GM19238 (cell line): ENCODE results near the gene PCDHA6.
"Not testable (repeated sequence)": the region's sequence is repeated elsewhere in the genome, so short reads cannot be mapped to it uniquely, and the experiment has no call there.

Experiments
- DNase-seq: peaks from one replicate; pipeline ENCODE4 v3.0.0; 2011; ENCODE audit warnings: low spot score; ENCODE audit not compliant: insufficient read length

PCDHA6 gene

GRCh38 chr5:140857177-140857986, 29.6 kb downstream of the PCDHA6 start:
- no peak for DNase-seq

DNA sequence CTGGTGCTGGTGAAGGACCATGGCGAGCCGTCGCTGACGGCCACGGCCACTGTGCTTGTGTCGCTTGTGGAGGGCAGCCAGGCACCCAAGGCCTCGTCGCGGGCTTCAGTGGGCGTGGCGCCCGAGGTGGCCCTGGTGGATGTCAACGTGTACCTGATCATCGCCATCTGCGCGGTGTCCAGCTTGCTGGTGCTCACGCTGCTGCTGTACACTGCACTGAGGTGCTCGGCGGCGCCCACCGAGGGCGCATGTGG, 30.2 kb downstream of the PCDHA6 start:
- no peak for DNase-seq

DNA sequence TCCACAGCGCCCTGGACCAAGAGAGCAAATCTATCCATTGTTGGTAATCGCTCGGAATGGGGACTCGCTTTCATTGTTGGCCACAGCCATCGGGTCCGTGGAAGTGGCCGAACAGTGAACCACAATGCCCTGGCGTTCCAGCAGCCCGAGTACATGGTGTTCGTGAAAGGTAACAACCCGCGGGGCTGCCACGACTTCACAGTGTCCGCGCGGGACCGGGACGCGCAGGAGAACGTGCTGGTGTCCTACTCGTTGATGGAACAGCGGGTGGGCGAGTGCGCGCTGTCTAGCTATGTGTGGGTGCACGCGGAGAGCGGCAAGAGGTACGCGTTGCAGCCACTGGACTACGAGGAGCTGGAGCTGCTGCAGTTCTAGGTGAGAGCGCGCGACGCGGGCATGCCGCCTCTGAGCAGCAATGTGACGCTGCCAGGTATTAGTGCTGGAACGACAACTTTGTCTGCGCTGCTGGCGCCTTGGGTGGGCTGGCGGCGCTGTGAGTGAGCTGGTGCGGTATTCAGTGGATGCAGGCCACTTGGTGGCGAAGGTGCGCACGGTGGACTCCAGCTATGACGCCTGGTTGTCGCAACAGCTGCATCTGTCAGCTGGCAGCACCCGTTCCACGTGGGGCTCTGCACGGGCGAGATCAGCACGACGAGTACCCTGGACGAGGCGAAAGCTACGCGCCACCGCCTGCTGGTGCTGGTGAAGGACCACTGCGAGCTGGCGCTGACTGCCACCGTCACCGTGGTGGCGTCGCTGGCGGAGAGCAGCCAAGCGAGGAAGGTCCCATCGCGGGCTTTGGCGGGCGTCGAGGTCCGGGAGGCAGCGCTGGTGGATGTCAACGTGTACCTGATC, 34.9 kb downstream of the PCDHA6 start:
- DNase-seq, result no peak

GRCh38 chr5:140868721-140869554, 41.2 kb downstream of the PCDHA6 start, which contains the start of gene PCDHA11:
Gene PCDHA11 (plus strand): TSS chr5:140868957. CDS start chr5:140869104, 147 bp downstream.
- DNase-seq, result no peak

DNA sequence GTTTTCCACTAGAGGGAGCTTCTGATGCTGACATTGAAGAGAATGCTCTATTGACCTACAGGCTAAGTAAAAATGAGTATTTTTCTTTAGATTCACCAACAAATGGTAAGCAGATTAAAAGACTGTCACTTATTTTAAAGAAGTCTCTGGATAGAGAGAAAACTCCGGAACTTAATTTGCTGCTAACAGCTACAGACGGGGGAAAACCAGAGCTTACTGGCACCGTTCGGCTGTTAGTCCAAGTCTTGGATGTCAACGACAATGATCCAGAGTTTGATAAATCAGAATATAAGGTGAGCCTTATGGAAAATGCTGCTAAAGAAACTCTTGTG, 41.8 kb downstream of the PCDHA6 start:
- DNase-seq, result no peak

DNA sequence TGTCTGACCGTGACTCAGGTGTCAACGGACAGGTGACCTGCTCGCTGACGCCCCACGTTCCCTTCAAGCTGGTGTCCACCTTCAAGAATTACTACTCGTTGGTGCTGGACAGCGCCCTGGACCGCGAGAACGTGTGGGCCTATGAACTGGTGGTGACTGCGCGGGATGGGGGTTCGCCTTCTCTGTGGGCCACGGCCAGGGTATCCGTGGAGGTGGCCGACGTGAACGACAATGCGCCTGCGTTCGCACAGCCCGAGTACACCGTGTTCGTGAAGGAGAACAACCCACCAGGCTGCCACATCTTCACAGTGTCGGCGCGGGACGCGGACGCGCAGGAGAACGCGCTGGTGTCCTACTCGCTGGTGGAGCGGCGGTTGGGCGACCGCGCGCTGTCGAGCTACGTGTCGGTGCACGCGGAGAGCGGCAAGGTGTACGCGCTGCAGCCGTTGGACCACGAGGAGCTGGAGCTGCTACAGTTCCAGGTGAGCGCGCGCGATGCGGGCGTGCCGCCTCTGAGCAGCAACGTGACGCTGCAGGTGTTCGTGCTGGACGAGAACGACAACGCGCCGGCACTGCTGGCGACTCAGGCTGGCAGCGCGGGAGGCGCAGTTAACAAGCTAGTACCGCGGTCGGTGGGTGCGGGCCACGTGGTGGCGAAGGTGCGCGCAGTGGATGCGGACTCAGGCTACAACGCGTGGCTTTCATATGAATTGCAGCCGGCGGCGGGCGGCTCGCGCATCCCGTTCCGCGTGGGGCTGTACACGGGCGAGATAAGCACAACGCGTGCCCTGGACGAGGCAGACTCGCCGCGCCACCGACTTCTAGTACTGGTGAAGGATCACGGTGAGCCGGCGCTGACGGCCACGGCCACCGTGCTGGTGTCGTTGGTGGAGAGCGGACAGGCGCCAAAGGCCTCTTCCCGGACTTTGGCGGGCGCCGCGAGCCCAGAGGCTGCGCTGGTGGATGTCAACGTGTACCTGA, 42.8 kb downstream of the PCDHA6 start:
- no peak for DNase-seq

DNA sequence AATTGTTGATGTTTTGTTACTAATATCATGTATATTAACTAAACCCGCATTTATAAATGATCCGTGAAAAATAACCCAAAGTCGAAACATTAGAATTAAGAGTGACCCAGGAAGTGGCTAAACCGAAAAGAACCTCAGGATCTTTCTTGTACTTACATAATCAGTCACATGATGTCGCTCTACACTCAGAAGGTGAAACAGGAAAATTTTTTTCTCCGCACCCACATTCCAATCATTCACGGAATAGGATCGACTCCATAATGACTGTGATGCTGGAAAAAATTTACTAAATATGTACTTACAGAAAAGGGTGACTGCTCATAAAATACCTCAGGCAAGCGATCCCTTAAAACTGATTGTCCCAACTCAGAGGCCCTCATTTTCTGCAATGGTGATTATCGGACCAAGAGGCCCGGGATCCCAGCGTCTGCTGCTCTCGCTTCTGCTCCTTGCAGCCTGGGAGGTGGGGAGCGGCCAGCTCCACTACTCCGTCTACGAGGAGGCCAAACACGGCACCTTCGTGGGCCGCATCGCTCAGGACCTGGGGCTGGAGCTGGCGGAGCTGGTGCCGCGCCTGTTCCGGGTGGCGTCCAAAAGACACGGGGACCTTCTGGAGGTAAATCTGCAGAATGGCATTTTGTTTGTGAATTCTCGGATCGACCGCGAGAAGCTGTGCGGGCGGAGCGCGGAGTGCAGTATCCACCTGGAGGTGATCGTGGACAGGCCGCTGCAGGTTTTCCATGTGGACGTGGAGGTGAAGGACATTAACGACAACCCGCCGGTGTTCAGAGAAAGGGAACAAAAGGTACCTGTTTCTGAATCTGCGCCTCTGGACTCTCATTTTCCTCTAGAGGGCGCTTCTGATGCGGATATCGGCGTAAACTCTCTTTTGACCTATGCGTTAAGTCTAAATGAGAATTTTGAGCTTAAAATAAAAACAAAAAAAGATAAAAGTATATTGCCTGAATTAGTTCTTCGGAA, 47.6 kb downstream of the PCDHA6 start, which contains the start of gene PCDHA12:
Gene PCDHA12 (plus strand): TSS at position 224 of the 981 bp plus-strand sequence. CDS start 165 bp downstream, at position 389.
- DNase-seq, result no peak

GRCh38 chr5:140876541-140877261, 48.9 kb downstream of the PCDHA6 start:
- not testable (repeated sequence) for DNase-seq

GRCh38 chr5:140877262-140877581, 49.5 kb downstream of the PCDHA6 start:
- DNase-seq, result no peak
